ENCODE measurements around the gene PHTF2.

The PHTF2 gene

GRCh38 chr7:77831481-77831880 lies 32.9 kb downstream of the PHTF2 start:
- Histone ChIP-seq H3K4me1 (ENCODE audit: control insufficient read depth, insufficient read depth, low read length) (no peaks in the 10 kb centered on the region), H3K4me3 (ENCODE audit: low read depth, low read length) (no peak overlapping the region), H3K27ac (ENCODE audit: extremely low read depth, low read depth, low read length) (no peak overlapping the region), H3K9me3 (ENCODE audit: control insufficient read depth, insufficient read depth, low read depth, low read length) (no peaks in the 10 kb centered on the region), H3K36me3 (ENCODE audit: control insufficient read depth in 2 of 2, insufficient read depth in 1 of 2, low read length in 2 of 2) (no peaks in the 10 kb centered on the region; a peak in 1 of 3 replicates)
- ChIA-PET CTCF (interaction anchor here (0.6 kb wide), 1 partner anchor 35 kb away, joined by 5 read pairs; no protein-coding TSS in a partner anchor), POLR2A (no interaction called here)
- TF ChIP-seq ZNF777 (tag by site-specific recombination; IDR thresholded peaks at IDR 0.05; ENCODE audit: borderline replicate concordance) (no peak), ZNF140 (tag by site-specific recombination; IDR thresholded peaks at IDR 0.05) (no peak), ZNF175 (tag by site-specific recombination; IDR thresholded peaks at IDR 0.05) (no peak), ZNF280D (tag by site-specific recombination; IDR thresholded peaks at IDR 0.05) (no peak), ZNF580 (tag by site-specific recombination; IDR thresholded peaks at IDR 0.05) (no peak), ZNF596 (tag by site-specific recombination; IDR thresholded peaks at IDR 0.05) (no peak), ZNF658 (tag by site-specific recombination; IDR thresholded peaks at IDR 0.05) (no peak), REPIN1 (tag by site-specific recombination; IDR thresholded peaks at IDR 0.05; ENCODE audit: low read depth) (no peak), WT1 (tag by site-specific recombination; IDR thresholded peaks at IDR 0.05) (no peak), ZNF626 (tag by site-specific recombination; IDR thresholded peaks at IDR 0.05) (no peak), ZNF521 (tag by site-specific recombination; IDR thresholded peaks at IDR 0.05) (no peak), ZEB2 (tag by site-specific recombination; IDR thresholded peaks at IDR 0.05) (no peak), ZNF223 (tag by site-specific recombination; IDR thresholded peaks at IDR 0.05) (no peak), ZNF324 (tag by site-specific recombination; IDR thresholded peaks at IDR 0.05) (no peak), GFI1B (tag by site-specific recombination; IDR thresholded peaks at IDR 0.05) (no peak), ZNF202 (tag by site-specific recombination; IDR thresholded peaks at IDR 0.05; ENCODE audit: borderline replicate concordance) (no peak)

- no peak overlapping the region for H3K27ac ChIP-seq (ENCODE audit: extremely low read depth, low read depth, low read length)
- ChIA-PET CTCF (interaction anchor here (0.6 kb wide), 1 partner anchor 35 kb away, joined by 5 read pairs; no protein-coding TSS in a partner anchor), POLR2A (no interaction called here)
- no peaks in the 10 kb centered on the region for H3K9me3 ChIP-seq (ENCODE audit: control insufficient read depth, insufficient read depth, low read depth, low read length)
- H3K36me3 ChIP-seq (ENCODE audit: control insufficient read depth in 2 of 2, insufficient read depth in 1 of 2, low read length in 2 of 2) = no peaks in the 10 kb centered on the region; a peak in 1 of 3 replicates
- TF ChIP-seq CTCF (tag by site-specific recombination; IDR thresholded peaks at IDR 0.05) (no peak), ZFHX2 (tag by site-specific recombination; conservative IDR thresholded peaks at IDR 0.05) (no peak), REST (tag by site-specific recombination; IDR thresholded peaks at IDR 0.05) (no peak)
- H3K4me3 ChIP-seq (ENCODE audit: low read depth, low read length) = no peak overlapping the region
- H3K4me1 ChIP-seq (ENCODE audit: control insufficient read depth, insufficient read depth, low read length) = no peaks in the 10 kb centered on the region
Measured at GRCh38 chr7:77831953-77832352, 33.4 kb downstream of the PHTF2 start.
